LNCaP clone FGC (cell line): ENCODE measurements around the gene RNF123.

Experiments
- DNase-seq: peaks from one replicate; pipeline ENCODE4 v3.0.0-alpha.2; 2011; ENCODE audit warnings: low read depth
- H3K4me3 ChIP-seq: 2 replicates; pipeline ENCODE4 v1.5.1; 2011; ENCODE audit warnings: mild to moderate bottlenecking, low read depth, low read length, control low read depth
- CTCF ChIP-seq: IDR thresholded peaks from 2 replicates; pipeline ENCODE4 v1.5.1; 2012; ENCODE audit warnings: mild to moderate bottlenecking; ENCODE audit not compliant: control insufficient read depth, insufficient read depth; ENCODE audit errors: extremely low read depth

Gene RNF123

GRCh38 chr3:49702672-49703071 is 13.3 kb downstream of the RNF123 start:
- no peak for DNase-seq
- TF ChIP-seq CTCF: no peak
- H3K4me3 ChIP-seq: no peak overlapping the region

- no peak for DNase-seq
- no peak overlapping the region for H3K4me3 ChIP-seq
- TF ChIP-seq CTCF: peak; percentile 96
Observed at GRCh38 chr3:49703443-49703927, 14.1 kb downstream of the RNF123 start.

- H3K4me3 ChIP-seq: no peak overlapping the region
- no peak for TF ChIP-seq CTCF
- no peak for DNase-seq
Observed at GRCh38 chr3:49703956-49704355, 14.6 kb downstream of the RNF123 start.

- DNase-seq: no peak
- no peak for TF ChIP-seq CTCF
- no peak overlapping the region for H3K4me3 ChIP-seq
Observed at GRCh38 chr3:49704629-49705028, 15.3 kb downstream of the RNF123 start.

- no peak overlapping the region for H3K4me3 ChIP-seq
- no peak for DNase-seq
- TF ChIP-seq CTCF: no peak
Observed at GRCh38 chr3:49705390-49705960, 16.1 kb downstream of the RNF123 start.

- DNase-seq: no peak
- TF ChIP-seq CTCF: no peak
- no peak overlapping the region for H3K4me3 ChIP-seq
Observed at GRCh38 chr3:49706456-49707112, 17.2 kb downstream of the RNF123 start.

GRCh38 chr3:49707113-49707480 is 17.7 kb downstream of the RNF123 start:
- TF ChIP-seq CTCF: no peak
- no peak for DNase-seq
- H3K4me3 ChIP-seq: no peak overlapping the region
